GM19240 (cell line): ENCODE measurements around the gene DHDDS.
"Not testable (repeated sequence)": the region's sequence is repeated elsewhere in the genome, so short reads cannot be mapped to it uniquely, and the experiment has no call there.

Source experiments
- DNase-seq: peaks from one replicate; pipeline ENCODE4 v3.0.0; 2011; ENCODE audit warnings: low spot score; ENCODE audit not compliant: insufficient read length

The DHDDS gene

DNA sequence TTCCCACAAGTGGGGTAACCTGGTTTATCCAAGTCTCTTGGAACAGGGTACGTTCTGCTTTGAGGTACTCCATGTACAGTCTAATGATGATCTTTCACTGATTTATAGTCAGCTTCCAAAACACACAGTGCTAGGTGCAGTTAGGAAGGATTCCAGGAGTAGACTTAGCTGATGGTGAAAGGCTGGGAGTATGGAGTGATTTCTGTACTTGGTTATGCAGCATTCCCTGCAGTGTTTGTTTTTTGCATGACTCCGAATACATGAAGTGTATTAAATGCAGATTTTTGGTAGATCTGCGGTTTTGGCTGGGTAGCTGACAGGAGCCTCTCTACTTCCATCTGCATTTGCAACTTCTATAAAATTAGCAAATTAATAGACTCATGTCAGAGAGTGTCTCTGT is 43.9 kb downstream of the DHDDS start:
- no peak for DNase-seq

DNA sequence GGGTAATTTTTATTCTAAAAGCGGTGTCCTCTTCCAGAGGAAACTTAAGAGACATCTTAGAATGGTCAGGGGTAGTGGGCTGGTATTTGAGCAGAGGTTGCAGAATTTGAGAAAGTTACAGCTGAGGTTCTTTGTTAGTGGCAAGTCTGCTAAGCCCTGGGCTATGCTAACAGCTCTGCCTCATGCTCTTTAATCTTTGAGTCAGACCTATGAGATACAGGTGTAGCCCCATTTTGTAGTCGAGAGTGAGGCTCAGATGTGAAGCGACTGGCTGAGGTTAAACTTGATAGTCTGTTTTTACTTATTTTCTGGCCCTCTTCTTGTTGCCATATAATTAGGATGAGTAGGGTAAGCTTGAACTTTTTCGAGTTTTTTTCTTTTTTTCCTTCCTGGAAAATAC is 44.8 kb downstream of the DHDDS start:
- no peak for DNase-seq

DNA sequence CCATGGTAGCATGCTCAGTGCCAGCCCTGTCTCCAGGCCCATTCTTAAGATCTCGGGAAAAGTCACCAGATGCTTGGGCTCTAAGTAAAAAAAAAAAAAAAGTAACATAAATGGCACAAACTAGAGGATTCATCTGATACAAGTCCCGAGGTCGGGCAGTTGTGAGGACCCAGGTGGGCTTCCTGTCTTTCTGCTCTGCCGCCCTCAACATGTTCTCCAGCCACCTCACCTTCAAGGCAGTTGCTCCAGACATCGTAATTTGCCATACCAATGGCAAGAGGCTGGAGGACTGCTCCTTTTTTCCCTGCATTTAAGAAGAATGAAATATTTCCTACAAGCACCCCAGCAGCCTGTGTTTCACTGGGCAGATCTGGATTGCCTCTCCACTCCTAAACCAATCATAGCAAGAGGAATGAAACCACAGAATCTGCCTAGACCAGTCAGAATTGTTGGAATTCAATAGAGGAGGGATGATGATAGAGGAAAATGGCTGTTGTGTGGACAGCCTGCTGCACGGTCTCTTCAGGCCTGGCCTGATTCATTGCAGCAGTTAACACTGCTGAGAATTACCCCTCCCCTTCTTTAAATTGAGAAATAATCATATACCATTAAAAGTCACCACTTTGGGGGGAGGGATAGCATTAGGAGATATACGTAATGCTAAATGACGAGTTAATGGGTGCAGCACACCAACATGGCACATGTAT is 45.5 kb downstream of the DHDDS start:
- DNase-seq: no peak

GRCh38 chr1:26478159-26478558 is 46.0 kb downstream of the DHDDS start:
- no peak for DNase-seq

GRCh38 chr1:26478988-26479387 is 46.9 kb downstream of the DHDDS start:
- no peak for DNase-seq

GRCh38 chr1:26482921-26483320 is 50.8 kb downstream of the DHDDS start:
- no peak for DNase-seq

DNA sequence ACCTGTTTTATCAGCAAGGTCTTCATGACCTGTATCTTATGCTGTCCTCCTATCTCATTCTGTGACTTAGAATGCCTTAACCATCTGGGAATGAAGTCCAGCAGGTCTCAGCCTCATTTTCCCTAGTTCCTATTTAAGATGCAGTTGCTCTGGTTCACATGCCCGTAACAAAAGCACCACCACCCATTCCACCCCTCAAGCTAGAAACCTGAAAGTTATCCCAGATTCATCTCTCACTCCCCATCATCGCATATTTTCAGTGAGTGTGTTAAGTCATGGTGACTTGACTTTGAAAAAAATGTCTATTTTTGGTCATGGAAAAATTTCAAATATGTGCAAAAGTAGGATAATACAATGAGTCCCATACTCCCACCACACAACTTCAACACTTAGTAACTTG is 51.9 kb downstream of the DHDDS start:
- DNase-seq: no peak

DNA sequence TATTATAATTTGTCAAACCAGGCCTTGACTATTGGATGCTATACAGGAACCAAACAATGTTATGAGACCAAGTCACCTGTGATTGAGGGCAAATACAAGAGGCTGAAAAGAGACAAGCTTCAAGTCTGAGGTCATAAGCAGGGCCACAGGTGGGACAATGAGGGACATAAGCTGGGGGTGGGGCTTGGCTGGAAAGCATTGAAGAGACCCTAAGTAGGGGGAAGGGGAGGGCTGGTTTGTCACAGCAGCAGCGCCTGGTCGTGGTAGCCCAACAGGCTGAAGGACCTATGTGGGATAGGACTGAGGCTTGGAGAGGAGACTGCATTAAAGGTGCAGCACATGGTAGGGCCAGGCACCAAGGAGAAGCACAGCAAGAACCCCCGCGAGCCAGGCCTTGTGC is 58.0 kb downstream of the DHDDS start:
- DNase-seq: no peak

DNA sequence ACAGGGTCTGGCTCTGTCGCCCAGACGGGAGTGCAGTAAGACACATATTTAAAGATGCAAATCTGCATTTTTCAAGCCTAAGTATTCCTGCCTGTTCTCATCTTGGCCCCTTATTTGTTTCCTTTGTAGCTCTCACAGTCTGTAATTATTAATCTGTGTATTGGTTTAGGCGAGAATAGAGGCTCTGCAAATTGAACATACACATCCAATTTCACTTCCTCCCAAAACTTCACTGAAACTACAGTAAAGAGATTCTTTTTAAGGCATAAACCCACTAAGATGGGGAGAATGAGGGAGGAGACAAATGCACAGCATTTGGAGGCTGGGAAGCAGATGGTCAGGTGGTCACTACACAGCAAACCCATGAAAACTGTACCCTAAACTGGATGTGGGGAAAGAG is 61.1 kb downstream of the DHDDS start:
- no peak for DNase-seq

DNA sequence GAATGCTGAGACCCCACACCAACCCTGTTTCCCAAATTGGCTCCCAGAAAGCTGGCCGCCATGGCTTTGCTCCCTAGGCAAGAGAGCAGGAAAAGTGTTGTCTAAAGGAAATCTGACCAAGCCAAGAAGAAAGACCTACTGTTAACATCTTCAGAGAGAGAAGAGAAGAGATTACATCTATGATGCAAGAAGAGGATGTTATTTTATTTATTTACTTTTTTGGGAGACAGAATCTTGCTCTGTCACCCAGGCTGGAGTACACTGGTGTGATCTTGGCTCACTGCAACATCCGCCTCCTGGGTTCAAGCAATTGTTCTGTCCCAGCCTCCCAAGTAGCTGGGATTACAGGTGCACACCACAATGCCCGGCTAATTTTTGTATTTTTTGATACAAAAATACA is 61.8 kb downstream of the DHDDS start:
- no peak for DNase-seq

DNA sequence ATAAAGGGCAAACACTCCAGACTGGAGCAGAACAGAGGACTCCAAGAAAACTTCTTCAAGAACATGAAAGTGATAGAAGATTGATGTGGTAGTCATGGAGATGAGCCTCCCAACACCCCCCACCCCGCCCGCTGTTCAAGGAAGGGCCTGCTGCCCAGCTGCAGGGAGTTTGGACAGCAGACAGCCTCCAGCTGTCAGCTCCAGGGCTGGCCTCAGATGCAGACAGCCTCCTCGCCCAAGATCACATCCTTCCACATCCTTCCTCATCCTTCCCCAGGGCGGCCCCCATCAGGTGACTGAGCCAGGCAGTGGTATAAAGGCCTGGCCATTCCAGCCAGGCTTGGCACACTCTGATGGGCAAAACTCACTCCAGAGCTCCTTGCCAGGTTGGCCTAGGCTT is 64.7 kb downstream of the DHDDS start:
- DNase-seq: no peak

- DNase-seq: no peak
Measured at GRCh38 chr1:26498894-26499293, 66.8 kb downstream of the DHDDS start.

DNA sequence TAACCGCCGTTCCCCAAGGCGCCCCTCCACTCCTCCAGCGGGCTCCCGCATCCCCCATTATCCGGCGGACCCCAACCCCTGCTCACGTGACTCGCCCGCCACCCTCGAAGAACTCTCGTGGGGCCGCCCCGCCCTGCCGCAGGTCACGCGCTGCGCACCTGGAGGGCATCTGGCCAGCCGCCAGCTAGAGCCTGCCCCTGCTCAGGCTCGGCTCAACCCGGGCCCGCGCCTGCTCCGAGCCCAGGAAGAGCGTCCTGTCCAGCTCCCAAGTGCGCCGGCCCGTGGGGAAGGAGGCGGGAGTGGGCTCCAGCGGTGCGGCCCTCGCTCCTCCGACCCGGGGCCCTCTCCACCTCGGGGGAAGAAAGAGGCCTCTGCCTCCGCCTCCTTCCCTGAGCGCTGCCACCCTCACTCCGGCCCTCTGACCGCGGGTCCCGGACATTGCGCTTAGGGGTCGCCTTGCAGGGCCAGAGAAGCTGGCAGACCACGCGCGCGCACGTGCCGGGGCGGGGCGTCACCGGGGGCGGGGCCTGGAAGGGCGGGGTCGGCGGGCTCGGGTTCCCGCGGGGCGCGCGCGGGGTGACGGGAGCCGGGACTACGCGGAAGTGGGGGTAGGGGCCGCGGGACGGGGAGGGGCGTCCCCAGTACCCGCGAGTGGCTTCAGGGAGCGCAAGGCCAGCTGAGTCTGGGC is 68.5 kb downstream of the DHDDS start:
- DNase-seq: peak; percentile 91

GRCh38 chr1:26510711-26511110 is 78.6 kb downstream of the DHDDS start:
- not testable (repeated sequence) for DNase-seq

- DNase-seq: not testable (repeated sequence)
Measured at GRCh38 chr1:26515836-26516235, 83.7 kb downstream of the DHDDS start.

DNA sequence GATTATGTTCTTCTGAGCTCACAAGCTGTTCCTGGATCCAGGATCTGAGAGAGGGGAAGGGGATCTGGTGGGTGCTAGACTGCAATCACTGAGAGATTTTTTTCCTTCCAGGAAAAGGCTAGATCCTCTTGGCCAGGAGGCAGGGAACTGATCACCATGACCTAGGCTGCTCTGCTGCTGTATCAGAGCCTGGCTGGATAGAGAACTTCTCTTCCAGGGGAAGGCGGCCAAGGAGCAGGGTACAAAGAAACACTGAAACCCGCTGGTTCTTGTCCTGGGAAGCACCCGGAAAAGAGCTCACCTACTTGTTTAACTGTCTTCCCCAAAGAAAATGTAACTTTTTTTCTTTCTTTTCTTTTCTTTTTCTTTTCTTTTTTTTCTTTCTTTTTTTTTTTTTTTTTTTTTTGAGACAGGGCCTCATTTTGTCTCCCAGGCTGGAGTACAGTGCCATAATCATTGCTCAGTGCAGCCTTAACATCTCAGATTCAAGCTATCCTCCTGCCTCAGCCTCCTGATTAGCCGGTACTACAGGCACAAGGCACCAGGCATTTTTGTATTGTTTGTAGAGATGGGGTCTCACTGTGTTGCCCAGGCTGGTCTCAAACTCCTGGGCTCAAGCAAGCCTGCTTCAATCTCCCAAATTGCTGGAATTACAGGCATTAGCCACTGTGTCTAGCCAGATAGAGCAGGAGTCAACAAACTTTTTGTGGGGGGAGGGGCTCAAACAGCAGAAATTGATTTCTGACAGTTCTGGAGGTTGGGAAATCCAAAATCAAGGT is 85.1 kb downstream of the DHDDS start:
- no peak for DNase-seq

GRCh38 chr1:26517766-26518049 is 85.6 kb downstream of the DHDDS start:
- no peak for DNase-seq

DNA sequence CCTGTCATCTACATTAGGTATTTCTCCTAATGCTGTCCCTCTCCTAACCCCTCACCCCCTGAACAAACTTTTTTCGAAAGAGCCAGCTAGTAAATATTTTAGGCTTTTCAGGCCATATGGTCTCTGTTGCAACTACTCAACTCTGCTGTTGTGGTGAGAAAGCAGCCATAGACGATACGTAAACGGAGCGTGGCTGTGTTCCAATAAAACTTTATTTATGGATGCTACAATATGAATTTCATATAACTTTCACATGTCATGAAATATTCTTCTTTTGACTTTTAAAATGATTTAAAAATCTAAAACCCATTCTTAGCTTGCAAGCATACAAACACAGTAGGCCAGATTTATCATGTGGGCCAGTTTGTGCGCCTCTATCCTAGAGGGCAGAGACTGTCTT is 86.2 kb downstream of the DHDDS start:
- DNase-seq: no peak

DNA sequence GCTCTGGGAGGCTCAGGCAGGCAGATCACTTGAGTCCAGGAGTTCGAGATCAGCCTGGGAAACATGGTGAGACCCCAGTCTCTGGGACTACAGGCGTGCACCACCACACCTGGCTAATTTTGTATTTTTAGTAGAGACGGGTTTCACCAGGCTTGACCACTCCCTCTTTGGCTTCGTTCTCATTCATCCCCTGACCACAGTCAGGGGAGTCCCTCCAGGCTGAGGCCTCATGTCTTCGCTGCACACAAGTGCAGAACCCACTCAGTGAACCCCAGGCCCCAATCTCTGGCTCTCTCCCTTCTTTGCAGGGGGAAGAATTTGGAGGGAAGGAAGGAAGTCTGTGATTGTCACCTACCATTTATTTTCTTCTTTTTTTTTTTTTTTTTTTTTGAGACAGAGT is 88.2 kb downstream of the DHDDS start:
- DNase-seq: no peak
